Endothelial cell of umbilical vein (primary cell): ENCODE measurements around the gene ACOT2. TPM values are rescaled to one million over a fixed set of nuclear protein-coding genes. Genes with fewer than 3 reads are reported as not detected.

Source experiments
- BruUV-seq: library from RNA; stranded (reverse); fragments of 400-500 nt; replicated peaks from 2 replicates; lab custom pipeline; 2021; lab: Mats Ljungman, UMichigan
- CTCF ChIA-PET: fragments of 300-600, 350-600 bp; sonication (Branson Sonifier 250); formaldehyde crosslinking; loops from one replicate; lab custom pipeline; 2021; ENCODE audit warnings: antibody characterized with exemption, inconsistent platforms; lab: Charles Lee
- POLR2A ChIA-PET: fragments of 300-600, 350-600 bp; sonication (Branson Sonifier 250); formaldehyde crosslinking; loops from one replicate; lab custom pipeline; 2021; ENCODE audit warnings: antibody characterized with exemption, inconsistent platforms; lab: Charles Lee
- DNase-seq: peaks from one replicate; pipeline ENCODE4 v3.0.0-alpha.2; 2011; ENCODE audit warnings: low read depth, low spot score
- FAIRE-seq: peaks from 2 replicates; lab custom pipeline; 2011; peaks lifted over from hg19 to GRCh38; lab: Jason Lieb, UNC
- H2AFZ ChIP-seq: 2 replicates; pipeline ENCODE4 v1.6.0; 2012; ENCODE audit warnings: low read depth, low read length, control low read depth, inconsistent platforms
- H3K27ac ChIP-seq: 2 replicates; pipeline ENCODE4 v1.5.1; 2011; ENCODE audit warnings: low read depth, mild to moderate bottlenecking, control low read depth, low read length, moderate library complexity; ENCODE audit not compliant: insufficient read depth
- H3K27me3 ChIP-seq, 2 experiments: 2 replicates each; pipeline versions ENCODE4 v1.6.0 to v1.6.1; 2011; ENCODE audit warnings: low read length in 2 of 2, mixed read lengths in 1 of 2; ENCODE audit not compliant: control insufficient read depth in 2 of 2, insufficient read depth in 2 of 2
- H3K36me3 ChIP-seq, 2 experiments: 2 replicates in 1 of 2; 3 replicates in 1 of 2; pipeline ENCODE4 v1.5.1; 2011; ENCODE audit warnings: low read length in 2 of 2, mild to moderate bottlenecking in 1 of 2, moderate library complexity in 1 of 2; ENCODE audit not compliant: control insufficient read depth in 2 of 2, insufficient read depth in 2 of 2; ENCODE audit errors: extremely low read depth in 1 of 2
- H3K4me1 ChIP-seq: 3 replicates; pipeline ENCODE4 v1.5.1; 2011; ENCODE audit warnings: mild to moderate bottlenecking, low read length; ENCODE audit not compliant: control insufficient read depth, insufficient read depth; ENCODE audit errors: extremely low read depth
- H3K4me2 ChIP-seq: 2 replicates; pipeline ENCODE4 v1.6.1; 2011; ENCODE audit warnings: low read length, control low read depth, mixed read lengths; ENCODE audit not compliant: insufficient read depth
- H3K4me3 ChIP-seq, 3 experiments: fragments of 200-600 bp in 1 of 3; sonication (generic), shearing (Covaris generic) in 1 of 3; replicated peaks in 1 of 3; 2 replicates each; pipeline ENCODE4 v1.5.1; 2011 to 2016; ENCODE audit warnings: control low read depth in 3 of 3, low read length in 3 of 3, mild to moderate bottlenecking in 2 of 3, inconsistent platforms in 1 of 3, low read depth in 1 of 3, moderate library complexity in 1 of 3; ENCODE audit not compliant: insufficient read depth in 1 of 3
- H3K79me2 ChIP-seq: 2 replicates; pipeline ENCODE4 v1.6.0; 2012; ENCODE audit warnings: low read length, inconsistent platforms; ENCODE audit not compliant: control insufficient read depth, insufficient read depth
- H3K9ac ChIP-seq: replicated peaks from 2 replicates; pipeline ENCODE3; 2011; ENCODE audit warnings: low read length, control low read depth; ENCODE audit not compliant: insufficient read depth; ENCODE audit errors: extremely low read depth
- H3K9me1 ChIP-seq: replicated peaks from 3 replicates; pipeline ENCODE4 v1.6.0; 2011; ENCODE audit warnings: mild to moderate bottlenecking, low read length; ENCODE audit not compliant: control insufficient read depth, insufficient read depth; ENCODE audit errors: extremely low read depth
- H3K9me3 ChIP-seq: replicated peaks from 2 replicates; pipeline ENCODE4 v1.5.1; 2012; ENCODE audit warnings: low read length, inconsistent platforms; ENCODE audit not compliant: control insufficient read depth, insufficient read depth
- H4K20me1 ChIP-seq: replicated peaks from 2 replicates; pipeline ENCODE3; 2011; ENCODE audit warnings: mild to moderate bottlenecking, low read length; ENCODE audit not compliant: control insufficient read depth, insufficient read depth; ENCODE audit errors: extremely low read depth
- EZH2 ChIP-seq: IDR thresholded peaks from 2 replicates; pipeline ENCODE4 v1.6.1; 2012; ENCODE audit warnings: borderline replicate concordance, low read depth, mild to moderate bottlenecking, moderate library complexity, low read length, inconsistent platforms; ENCODE audit not compliant: severe bottlenecking
- FOS ChIP-seq: IDR thresholded peaks from 2 replicates; pipeline ENCODE4 v1.6.1; 2011; ENCODE audit warnings: mild to moderate bottlenecking, low read length, moderate library complexity, borderline replicate concordance; ENCODE audit not compliant: insufficient read depth
- GATA2 ChIP-seq: IDR thresholded peaks from 2 replicates; pipeline ENCODE4 v1.7.0; 2011; ENCODE audit warnings: low read depth, mild to moderate bottlenecking, moderate library complexity, mixed read lengths, low read length; ENCODE audit not compliant: insufficient read length, insufficient read depth
- JUN ChIP-seq: IDR thresholded peaks from 2 replicates; pipeline ENCODE4 v1.6.1; 2011; ENCODE audit warnings: borderline replicate concordance, low read depth; ENCODE audit not compliant: insufficient read length, insufficient read depth
- MYC ChIP-seq: IDR thresholded peaks from one replicate; pipeline ENCODE4 v1.6.1; 2011; ENCODE audit warnings: mild to moderate bottlenecking, low read depth, low read length
- POLR2A ChIP-seq: IDR thresholded peaks from 2 replicates; pipeline ENCODE4 v1.6.1; 2012; ENCODE audit warnings: low read depth, mild to moderate bottlenecking, control low read depth, low read length
- POLR2AphosphoS5 ChIP-seq: IDR thresholded peaks from 2 replicates; pipeline ENCODE4 v1.6.1; 2012; ENCODE audit warnings: low read depth, mild to moderate bottlenecking, control low read depth, low read length, moderate library complexity; ENCODE audit not compliant: insufficient read depth
- dilution Hi-C: fragments of 300-500 bp; cut with MboI; formaldehyde crosslinking; loops from one replicate; pipeline ENCODE4 v1.15.0; 2019; ENCODE audit warnings: low sequenced_read_pairs; ENCODE audit not compliant: extremely low pct_ligation_motif_present
- intact Hi-C: fragments of 100-400 bp; cut with micrococcal nuclease; formaldehyde crosslinking; loops from one replicate; pipeline ENCODE4 v1.10.0; 2022
- polyA plus RNA-seq, 4 experiments: library from polyadenylated mRNA; depleted of rRNA in 3 of 4; stranded (reverse) in 3 of 4; unstranded in 1 of 4; fragments of >200 nt; gene quantifications; 2 replicates each; pipeline versions ENCODE4 v1.2.1 to v1.2.3, GENCODE V29; 2011 to 2012; ENCODE audit warnings: missing spikeins in 1 of 4
- total RNA-seq: library from RNA; stranded (reverse); gene quantifications from 2 replicates; pipeline ENCODE4 v1.2.3, GENCODE V29; 2021
- TF ChIP-seq, protein P1 (sequence below): IDR thresholded peaks from 2 replicates; pipeline ENCODE4 v1.6.1; 2011; ENCODE audit not compliant: insufficient read depth, insufficient read length
- TF ChIP-seq, protein P2 (sequence below), 2 donors: IDR thresholded peaks; 1 replicate in 1 of 2; 2 replicates in 1 of 2; pipeline ENCODE4 v1.5.1; 2011; ENCODE audit warnings: low read length in 2 of 2, mild to moderate bottlenecking in 2 of 2, moderate library complexity in 2 of 2, control low read depth in 1 of 2, inconsistent platforms in 1 of 2, low read depth in 1 of 2; ENCODE audit not compliant: insufficient read depth in 1 of 2; ENCODE audit errors: extremely low read depth in 1 of 2

Gene ACOT2
- total and polyA plus RNA-seq, 2 donors (not counting 3 experiments of a cell fraction or from before 2014, with no cell fraction given), result 28.8 to 34.6 TPM

DNA sequence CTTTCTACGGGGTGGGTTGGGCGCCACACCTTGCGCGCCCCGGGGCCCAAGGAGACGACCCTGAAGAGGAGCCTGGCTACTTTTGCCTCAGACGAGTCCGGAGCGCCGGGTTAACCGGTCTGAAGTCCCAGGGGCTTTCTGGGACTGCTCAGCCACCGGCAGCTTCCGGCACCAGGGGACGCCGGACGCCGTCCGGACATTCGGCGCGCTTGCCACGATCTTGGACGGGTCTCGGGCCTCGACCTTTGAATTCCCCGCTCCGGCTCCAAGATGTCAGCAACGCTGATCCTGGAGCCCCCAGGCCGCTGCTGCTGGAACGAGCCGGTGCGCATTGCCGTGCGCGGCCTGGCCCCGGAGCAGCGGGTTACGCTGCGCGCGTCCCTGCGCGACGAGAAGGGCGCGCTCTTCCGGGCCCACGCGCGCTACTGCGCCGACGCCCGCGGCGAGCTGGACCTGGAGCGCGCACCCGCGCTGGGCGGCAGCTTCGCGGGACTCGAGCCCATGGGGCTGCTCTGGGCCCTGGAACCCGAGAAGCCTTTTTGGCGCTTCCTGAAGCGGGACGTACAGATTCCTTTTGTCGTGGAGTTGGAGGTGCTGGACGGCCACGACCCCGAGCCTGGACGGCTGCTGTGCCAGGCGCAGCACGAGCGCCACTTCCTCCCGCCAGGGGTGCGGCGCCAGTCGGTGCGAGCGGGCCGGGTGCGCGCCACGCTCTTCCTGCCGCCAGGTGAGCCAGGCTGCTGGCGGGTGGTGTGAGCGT lies 22.9 kb downstream of the ACOT2 start, which contains the start of gene ACOT4:
Gene ACOT4, plus strand, starts transcription at position 184 of the 760 bp plus-strand sequence. Its CDS starts 87 bp downstream, at position 271.
- BruUV-seq, result no TSS peak
- Histone ChIP-seq H3K27ac (no peak within 1 kb of the TSS), H3K4me1 (peaks cover 2% of the 10 kb centered on the region), H4K20me1 (no peaks in the 10 kb centered on the region), H3K9me1 (no peaks in the 10 kb centered on the region), H3K4me2 (peak within 1 kb of the TSS; percentile 71), H3K4me3 (peak within 1 kb of the TSS; percentile 47 to 64 (median 54)), H3K9me3 (no peaks in the 10 kb centered on the region), H3K27me3 (peaks cover 0 to 3% of the 10 kb centered on the region in 2 experiments), H2AFZ (peak within 1 kb of the TSS; percentile 99), H3K36me3 (no peaks in the 10 kb centered on the region), H3K9ac (peak within 1 kb of the TSS; percentile 44), H3K79me2 (no peaks in the 10 kb centered on the region)
- POLR2A ChIA-PET, result no interaction called here
- dilution Hi-C loops, result no loop called here
- no peak for DNase-seq
- TF ChIP-seq POLR2A (no peak), JUN (no peak), EZH2 (no peak), MYC (no peak), FOS (no peak), GATA2 (no peak), POLR2AphosphoS5 (no peak)
- TF ChIP-seq, protein P1, sequence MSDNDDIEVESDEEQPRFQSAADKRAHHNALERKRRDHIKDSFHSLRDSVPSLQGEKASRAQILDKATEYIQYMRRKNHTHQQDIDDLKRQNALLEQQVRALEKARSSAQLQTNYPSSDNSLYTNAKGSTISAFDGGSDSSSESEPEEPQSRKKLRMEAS, result no peak
- TF ChIP-seq, protein P2, sequence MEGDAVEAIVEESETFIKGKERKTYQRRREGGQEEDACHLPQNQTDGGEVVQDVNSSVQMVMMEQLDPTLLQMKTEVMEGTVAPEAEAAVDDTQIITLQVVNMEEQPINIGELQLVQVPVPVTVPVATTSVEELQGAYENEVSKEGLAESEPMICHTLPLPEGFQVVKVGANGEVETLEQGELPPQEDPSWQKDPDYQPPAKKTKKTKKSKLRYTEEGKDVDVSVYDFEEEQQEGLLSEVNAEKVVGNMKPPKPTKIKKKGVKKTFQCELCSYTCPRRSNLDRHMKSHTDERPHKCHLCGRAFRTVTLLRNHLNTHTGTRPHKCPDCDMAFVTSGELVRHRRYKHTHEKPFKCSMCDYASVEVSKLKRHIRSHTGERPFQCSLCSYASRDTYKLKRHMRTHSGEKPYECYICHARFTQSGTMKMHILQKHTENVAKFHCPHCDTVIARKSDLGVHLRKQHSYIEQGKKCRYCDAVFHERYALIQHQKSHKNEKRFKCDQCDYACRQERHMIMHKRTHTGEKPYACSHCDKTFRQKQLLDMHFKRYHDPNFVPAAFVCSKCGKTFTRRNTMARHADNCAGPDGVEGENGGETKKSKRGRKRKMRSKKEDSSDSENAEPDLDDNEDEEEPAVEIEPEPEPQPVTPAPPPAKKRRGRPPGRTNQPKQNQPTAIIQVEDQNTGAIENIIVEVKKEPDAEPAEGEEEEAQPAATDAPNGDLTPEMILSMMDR (IDR thresholded peaks at IDR 0.05; ENCODE audit: extremely low read depth in 1 of 2, insufficient read depth in 1 of 2, low read depth in 1 of 2, low read length in 2 of 2), result no peak
- CTCF ChIA-PET, result interaction anchor here (1.2 to 1.3 kb wide), 2 partner anchors 21 to 41 kb away, joined by 5 to 7 read pairs; no protein-coding TSS in a partner anchor
- no peak for FAIRE-seq
- intact Hi-C loops, result no loop called here
